H4 (cell line): Measurements from ENCODE around the gene MPP4. TPM values are rescaled to one million over a fixed set of nuclear protein-coding genes. Genes with fewer than 3 reads are reported as not detected.

ENCODE experiments used
- DNase-seq: peaks from one replicate; pipeline ENCODE4 v3.0.0-alpha.2; 2015; ENCODE audit warnings: low spot score
- total RNA-seq: library from RNA; depleted of rRNA; stranded (reverse); fragments of >200 nt; shearing (Covaris generic); gene quantifications from 2 replicates; pipeline ENCODE4 v1.2.3, GENCODE V29; 2014; rRNA removed

Gene MPP4
- total RNA-seq, result not detected in 2 replicates

- no peak for DNase-seq
These were observed at the start of gene MPP4 for GRCh38 chr2:201698588-201699226. Gene MPP4, minus strand, starts transcription at chr2:201698644. Its CDS starts 4,690 bp downstream, at chr2:201693954.

- no peak for DNase-seq
These were observed 48.1 kb upstream of the MPP4 start for GRCh38 chr2:201746551-201746950.

- DNase-seq, result no peak
These were observed 37.0 kb upstream of the MPP4 start for GRCh38 chr2:201735486-201735885.

GRCh38 chr2:201734111-201734510 lies 35.7 kb upstream of the MPP4 start:
- no peak for DNase-seq

GRCh38 chr2:201733544-201733943 lies 35.1 kb upstream of the MPP4 start:
- DNase-seq, result no peak

GRCh38 chr2:201730651-201731285 lies 32.3 kb upstream of the MPP4 start:
- no peak for DNase-seq

GRCh38 chr2:201715459-201715858 lies 17.0 kb upstream of the MPP4 start:
- no peak for DNase-seq

GRCh38 chr2:201712726-201713125 lies 14.3 kb upstream of the MPP4 start:
- DNase-seq, result no peak

- DNase-seq, result no peak
These were observed 11.3 kb upstream of the MPP4 start for GRCh38 chr2:201709747-201710146.

- DNase-seq, result no peak
These were observed 10.6 kb upstream of the MPP4 start for GRCh38 chr2:201709049-201709448.

- DNase-seq, result no peak
These were observed 9.3 kb upstream of the MPP4 start for GRCh38 chr2:201707753-201708152.

GRCh38 chr2:201707142-201707541 lies 8.7 kb upstream of the MPP4 start:
- no peak for DNase-seq

GRCh38 chr2:201704536-201704935 lies 6.1 kb upstream of the MPP4 start:
- no peak for DNase-seq

- no peak for DNase-seq
These were observed 3.2 kb upstream of the MPP4 start for GRCh38 chr2:201701646-201702045.

GRCh38 chr2:201699416-201699815 lies 972 bp upstream of the MPP4 start:
- no peak for DNase-seq

GRCh38 chr2:201697899-201698298 lies 545 bp downstream of the MPP4 start:
- no peak for DNase-seq

- no peak for DNase-seq
These were observed 2.2 kb downstream of the MPP4 start for GRCh38 chr2:201696151-201696659.

GRCh38 chr2:201685156-201685555 lies 13.3 kb downstream of the MPP4 start:
- no peak for DNase-seq

GRCh38 chr2:201680743-201681142 lies 17.7 kb downstream of the MPP4 start:
- peak; percentile 18 for DNase-seq

GRCh38 chr2:201678401-201678800 lies 20.0 kb downstream of the MPP4 start:
- DNase-seq, result no peak

GRCh38 chr2:201675454-201675853 lies 23.0 kb downstream of the MPP4 start:
- DNase-seq, result no peak

GRCh38 chr2:201674794-201675193 lies 23.6 kb downstream of the MPP4 start:
- no peak for DNase-seq

- no peak for DNase-seq
These were observed 24.1 kb downstream of the MPP4 start for GRCh38 chr2:201674298-201674697.
